GM21381 (cell line): ENCODE measurements around the gene ABO.
"Not testable (repeated sequence)": the region's sequence is repeated elsewhere in the genome, so short reads cannot be mapped to it uniquely, and the experiment has no call there.

Experiments
- ATAC-seq: cut with Tn5 transposase; IDR thresholded peaks from one replicate; pipeline ENCODE4 v1.9.1; 2021; ENCODE audit warnings: mild to moderate bottlenecking, moderate library complexity; ENCODE audit not compliant: unreplicated experiment

The ABO gene

DNA sequence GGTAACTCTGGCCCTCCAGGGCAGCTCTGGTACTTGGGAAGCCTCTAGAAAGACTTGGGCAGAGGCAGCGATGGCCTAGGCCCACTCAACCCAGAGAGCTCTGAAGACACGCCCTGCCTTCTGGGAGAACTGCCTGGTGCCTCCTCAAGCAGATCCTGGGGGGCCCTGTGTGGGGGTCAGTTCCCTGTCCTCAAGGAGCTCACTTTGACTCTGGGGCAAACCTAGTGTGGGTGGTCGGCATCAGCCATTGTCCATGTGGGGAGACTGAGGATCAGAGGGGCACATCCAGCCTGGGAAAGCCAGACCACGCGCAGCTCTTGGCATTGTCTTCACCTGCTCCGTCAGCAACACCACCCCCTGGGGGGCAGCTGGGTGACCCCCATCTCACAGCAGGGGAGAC is 28.0 kb downstream of the ABO start:
- ATAC-seq = no peak

DNA sequence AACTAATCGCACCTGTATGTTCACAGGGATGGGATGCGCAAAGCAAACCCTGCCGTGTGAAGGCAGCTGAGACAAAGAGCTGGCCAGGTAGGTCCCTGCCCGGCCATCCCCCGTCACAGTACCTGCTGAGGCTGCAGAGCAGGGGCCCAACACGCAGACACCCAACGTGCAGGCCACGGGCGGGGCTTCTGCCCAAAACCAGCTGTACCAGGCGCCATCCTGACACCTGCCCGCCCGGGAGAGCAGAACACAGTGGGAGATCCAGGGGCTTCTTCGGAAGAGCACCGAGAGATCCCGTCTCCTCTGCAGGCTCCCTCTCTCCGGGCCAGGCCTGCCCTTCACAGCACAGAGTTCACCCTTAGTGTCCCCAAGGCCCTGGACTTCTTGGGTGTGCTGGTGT is 28.4 kb downstream of the ABO start:
- no peak for ATAC-seq

DNA sequence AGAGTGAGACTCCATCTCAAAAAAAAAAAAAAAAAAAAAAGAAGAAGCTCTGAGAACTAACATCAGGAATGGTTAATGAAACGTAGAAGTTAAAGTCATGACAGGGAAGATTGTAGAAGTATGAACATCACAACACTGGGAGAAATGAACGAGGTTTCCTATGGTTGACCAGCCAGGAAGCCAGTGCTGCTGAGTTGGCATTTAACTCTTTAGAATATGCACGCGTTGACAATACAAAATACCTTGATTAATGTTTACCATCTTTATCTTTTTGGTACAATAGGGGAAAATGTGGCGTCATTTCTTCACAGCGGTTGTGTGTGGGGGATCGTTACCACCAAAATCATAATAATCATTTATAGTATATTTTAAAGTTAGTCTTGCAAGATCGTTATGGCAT is 32.0 kb downstream of the ABO start:
- no peak for ATAC-seq

DNA sequence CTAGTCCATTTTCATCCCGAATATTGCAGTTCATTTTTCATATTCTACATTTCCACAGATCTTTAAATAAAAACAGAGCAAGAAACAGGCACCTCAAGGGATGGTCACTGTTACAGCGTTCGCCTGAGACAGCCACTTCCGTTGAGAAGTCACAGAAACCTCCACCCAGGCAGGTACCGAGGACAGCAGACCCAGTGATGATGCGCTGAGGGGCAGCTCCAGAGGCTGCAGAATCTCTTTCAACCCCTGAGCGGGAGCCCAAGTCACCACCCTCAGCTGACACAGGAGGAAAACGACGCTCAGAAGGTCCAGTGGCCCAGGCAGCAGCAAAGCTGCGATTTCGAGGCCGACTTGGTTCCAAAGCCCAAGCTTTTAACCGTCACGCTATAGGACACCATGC is 32.8 kb downstream of the ABO start:
- no peak for ATAC-seq

DNA sequence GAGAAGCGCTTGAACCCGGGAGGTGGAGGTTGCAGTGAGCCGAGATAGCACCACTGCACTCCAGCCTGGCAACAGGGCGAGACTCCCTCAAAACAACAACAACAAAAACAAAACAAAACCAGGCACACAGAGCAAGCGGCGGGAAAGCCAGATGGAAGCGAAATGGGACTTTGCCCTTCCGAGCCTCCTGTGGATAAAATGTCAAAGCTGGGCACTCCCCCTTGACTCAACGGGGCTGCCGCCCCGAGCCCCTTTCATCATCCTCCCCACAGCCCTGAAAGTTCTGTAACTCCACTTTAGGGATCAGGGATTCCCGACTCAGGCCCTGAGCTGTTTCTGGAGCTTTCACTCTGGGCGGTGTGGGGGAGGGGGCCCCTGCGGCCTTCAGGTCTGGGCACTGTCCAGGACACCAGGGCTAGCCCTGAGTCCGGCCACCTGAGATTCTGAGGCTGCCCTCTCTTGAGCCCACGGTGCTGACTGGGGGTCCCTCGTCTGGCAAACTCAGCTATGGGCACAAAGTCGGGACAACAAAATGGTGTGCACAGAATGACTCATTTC is 35.4 kb downstream of the ABO start:
- ATAC-seq = no peak

DNA sequence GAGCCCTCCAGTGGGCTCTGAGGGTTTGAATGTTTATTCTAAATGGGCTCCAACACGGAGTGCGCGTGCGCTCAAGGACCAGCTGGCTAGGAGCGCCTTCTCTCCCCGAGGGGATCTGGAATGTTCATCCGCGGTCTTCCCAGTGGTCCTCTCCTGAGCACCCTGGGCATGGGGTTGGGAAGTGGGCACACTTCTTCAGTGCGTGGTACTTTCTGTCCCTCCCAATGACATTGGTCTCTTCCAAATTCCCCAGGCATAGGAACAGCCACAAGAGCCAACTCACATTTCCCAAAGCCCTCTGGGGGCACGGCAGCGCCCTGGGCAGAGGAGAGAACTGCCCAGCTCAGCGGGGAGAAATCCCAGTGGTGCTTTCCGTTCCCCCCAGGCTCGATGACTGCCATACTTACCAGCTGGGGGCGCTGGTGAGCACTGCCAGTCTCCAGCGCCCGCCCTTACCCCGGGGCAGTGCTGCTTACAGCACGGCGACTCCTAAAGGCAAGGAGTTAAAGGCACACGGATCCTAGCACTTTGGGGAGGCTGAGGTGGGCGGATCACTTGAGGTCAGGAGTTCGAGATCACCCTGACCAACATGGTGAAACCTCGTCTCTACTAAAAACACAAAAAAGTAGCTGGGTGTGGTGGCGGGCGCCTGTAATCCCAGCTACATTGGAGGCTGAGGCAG is 36.0 kb downstream of the ABO start:
- no peak for ATAC-seq

DNA sequence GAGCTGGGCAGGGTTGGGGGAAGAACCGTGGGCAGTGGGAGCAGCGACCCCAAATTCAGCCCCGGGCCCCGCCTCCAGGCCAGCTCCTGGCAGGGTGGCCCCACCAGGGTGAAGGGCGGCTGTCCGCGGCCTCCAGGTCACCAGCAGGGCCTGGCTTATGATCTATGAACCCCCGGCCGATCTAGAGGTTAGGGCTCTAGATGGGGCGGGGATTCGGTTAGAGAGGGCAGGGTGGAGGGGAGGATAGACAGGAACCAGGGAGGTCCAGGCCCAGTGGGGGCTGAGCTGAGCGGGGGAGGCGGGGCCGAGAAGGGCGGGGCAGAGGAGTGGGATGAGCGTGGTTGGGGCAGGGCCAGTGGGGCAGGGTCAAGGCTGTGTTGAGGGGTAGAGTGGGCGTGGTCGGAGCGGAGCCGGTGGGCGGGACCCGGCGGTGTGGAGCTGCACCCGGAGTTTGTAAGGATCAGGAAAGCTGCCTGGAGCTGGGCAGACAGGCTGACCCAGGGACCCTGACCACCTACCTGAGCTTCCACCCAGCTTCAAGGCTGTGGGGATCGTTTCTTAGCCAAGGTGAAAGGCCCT is 36.6 kb downstream of the ABO start:
- ATAC-seq = no peak

DNA sequence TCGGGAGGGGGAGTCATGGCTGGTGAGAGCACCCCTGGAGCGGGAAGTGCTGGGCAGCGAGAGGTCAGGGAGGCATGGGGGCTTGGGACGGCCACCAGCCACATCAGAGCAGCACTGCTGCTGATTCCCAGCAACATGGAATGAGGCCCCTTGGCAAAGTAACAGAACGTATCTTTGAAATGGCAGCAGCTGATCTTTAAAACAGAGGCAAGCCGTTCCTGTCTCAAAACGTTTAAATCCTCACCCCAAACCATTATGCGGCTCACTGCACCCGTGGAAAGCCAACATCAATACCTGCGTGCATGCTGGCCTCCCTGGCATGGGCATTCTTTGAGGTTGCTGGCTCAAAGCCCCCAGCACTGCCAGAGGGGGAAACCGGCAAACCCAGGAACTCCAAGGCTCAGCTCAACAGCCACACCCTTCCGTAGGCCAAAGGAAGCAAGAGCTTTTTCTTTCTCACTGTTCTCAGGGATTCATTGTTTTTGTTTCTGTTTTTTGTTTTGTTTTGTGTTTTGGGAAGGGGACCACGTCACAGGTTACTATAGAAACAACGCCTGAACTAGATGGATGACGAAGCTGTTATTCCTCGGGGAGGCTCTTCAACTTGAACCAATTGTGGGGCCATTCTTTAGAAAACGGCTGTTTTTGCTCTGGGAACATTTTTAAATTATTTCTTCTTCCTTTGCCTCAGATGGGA is 37.8 kb downstream of the ABO start:
- ATAC-seq = no peak

DNA sequence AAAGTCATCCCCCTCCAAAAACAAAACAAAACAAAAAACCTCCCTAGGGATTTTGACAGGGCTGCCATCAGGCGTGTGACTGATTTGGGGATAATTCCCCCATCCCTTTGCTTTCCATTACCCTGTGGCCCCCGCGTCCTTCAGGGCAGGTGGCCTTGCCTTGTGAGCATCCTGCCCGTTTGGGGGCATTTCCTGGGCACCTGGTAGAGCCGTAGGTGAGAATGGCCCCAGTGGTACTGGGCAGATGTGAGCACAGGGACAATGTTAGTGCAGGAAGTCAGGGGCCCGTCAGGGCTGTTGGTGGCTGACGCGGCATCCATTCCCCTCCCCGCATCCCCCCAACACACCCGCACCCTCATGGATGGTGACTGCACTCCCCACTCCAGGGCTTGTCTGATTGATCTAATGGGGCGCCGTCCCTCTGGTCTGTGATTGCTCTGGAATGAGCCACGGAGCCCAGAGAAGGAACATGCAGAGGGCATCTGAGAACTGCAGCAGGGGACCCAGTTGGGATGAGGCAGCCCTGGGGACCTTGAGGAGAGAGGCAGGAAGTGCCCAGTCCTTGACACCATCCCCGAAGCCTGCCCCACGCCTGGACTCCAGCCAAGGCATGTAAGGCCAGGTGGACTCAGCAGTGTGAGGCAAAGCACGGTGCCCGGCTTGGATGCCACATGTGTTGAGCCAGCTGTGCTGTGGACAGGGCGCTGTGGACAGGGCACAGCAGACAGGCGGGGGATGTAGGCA is 38.5 kb downstream of the ABO start:
- ATAC-seq = not testable (repeated sequence)

DNA sequence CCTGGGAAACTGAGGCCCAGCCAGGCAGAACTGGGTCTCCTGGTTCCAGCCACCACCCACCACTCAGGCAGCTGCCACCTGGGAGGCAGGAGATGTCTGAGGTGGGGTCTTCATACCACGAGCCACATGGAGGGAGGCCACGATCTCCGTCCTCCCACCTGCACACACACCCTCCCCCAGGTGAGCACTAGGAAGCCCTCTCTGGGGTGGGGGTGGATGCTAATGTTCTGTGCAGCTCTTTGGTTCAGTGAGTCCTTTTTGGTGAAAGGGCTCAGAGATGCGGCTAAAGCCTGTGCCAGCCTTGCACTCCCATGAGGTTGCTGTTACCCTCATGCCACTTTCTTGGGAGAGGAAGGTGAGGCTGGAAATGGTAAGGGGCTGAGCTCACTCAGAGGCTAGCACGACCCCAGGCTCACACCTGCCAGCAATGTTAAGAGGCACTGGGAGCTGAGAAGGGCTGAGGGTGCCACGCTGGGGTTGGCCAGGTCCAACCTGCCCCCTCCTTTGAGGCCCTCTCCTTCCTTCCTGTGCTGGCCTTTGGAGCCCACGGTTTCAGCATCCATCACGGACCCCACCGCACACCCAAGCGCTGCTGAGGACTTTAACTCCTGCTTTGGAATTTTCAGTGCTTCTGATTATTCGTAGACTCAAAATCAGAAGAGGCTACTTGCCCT is 39.3 kb downstream of the ABO start:
- no peak for ATAC-seq

DNA sequence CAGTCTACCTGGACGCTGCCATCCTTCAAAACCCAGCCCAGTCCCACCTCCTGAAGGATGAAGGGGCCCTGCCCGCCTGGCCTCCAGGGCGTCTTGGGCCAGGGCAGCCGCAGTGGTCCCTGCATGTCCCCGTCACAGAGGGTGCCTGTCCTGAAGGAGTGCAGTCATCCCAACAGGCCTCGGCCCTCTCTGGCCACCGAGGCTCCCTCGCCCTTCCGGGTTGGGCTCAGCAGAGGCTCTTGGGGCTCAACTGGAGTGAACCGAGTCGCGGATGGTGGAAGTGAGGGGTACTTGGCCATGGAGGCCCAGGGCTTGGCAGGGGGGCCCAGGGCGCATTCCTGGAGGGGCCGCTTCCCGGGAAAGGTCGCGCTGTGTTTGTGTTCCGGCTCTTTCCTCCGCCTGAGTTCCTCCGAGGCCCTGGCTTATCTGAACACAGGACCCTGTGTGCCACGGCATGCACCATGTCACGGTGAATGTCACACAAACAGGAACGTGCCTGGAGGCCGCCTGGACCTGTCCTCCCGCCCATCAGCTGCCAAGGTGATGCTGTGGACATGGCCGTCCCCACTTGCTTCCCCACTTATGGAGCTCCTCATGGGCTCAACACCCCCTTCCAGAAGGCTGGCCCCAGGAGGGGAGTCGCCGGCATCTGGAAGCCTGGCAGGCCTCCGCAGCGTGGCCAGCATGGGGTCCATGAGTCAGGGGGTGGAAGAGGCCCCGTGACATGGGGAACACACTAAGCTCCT is 40.3 kb downstream of the ABO start:
- ATAC-seq = no peak

DNA sequence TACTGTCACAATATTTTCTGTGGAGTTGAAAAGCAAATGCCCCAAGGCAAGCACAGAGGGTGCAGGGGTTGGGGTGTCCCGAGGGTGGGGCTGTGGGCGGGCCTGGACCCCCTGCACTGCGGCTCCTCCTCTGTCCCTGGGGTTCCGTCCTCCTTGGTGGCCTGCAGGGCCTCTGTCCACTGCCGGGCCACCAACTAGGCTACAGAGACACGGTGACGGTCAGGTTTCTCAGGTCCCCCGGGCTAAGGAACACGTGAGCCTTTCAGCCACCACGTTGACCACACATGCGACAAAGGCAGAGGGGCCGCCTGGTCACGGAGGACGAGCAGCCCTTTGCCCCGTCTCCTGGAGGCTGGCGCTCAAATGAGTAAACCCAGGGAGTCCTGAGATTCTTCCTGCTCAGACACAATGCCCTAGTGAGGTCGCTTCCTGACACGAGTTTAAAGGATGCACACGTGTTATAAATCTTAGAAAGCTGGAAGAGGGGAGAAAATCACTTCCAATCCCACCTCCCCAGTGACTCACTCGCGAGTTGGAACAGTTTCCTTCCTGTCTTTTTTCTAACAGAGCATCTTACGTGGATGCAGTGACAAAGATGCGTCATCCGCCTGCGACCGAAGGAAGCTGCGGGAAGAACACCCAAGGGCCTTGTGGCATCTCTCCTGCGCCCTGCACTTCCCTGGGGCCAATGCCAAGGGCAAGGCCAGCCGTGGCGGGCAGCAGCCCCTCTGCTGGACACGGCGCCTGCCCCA is 41.1 kb downstream of the ABO start:
- no peak for ATAC-seq

DNA sequence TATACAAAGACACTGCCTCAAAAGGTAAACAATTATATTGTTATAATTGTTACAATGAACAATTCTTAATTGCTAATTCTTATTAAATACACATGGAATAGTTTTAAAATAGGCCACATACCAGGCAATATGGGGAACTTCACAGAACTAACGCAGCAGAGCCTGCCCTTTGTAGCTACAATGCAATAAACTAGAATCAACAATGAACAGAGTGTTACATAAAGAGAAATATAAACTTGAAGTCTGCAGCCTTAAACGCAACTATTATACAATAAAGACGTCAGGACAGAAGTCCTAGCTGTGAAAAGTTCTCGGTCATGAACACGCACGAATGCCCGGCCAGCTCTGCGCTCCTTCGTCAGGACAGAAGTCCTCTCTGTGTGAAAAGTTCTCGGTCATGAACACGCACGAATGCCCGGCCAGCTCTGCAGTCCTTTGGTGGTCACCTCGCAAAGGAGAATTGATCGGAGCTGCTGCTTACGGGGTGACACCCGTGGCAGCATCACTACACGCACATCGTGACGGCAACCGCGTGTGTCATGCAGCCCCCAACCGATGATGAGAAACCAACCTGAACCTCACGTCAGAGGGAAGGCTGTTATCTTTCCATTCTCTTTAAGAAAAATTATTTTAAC is 43.0 kb downstream of the ABO start:
- not testable (repeated sequence) for ATAC-seq

DNA sequence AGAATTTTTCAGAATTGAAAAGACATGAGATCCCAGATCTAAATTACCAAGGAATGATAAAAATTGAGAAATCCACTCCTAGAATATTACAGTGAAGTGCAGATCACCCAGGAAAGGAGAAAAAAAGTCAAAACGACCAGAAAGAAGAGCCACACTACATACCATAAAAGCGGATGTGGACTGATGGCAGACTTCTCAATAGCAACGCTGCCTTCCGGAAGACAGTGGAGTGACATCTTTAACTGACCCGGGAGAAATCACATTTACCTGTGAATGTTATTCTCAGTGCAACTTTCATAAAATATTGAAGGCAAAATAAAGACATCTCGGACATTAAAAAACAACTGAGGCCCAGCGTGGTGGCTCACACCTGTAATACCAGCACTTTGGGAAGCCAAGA is 44.5 kb downstream of the ABO start:
- not testable (repeated sequence) for ATAC-seq

DNA sequence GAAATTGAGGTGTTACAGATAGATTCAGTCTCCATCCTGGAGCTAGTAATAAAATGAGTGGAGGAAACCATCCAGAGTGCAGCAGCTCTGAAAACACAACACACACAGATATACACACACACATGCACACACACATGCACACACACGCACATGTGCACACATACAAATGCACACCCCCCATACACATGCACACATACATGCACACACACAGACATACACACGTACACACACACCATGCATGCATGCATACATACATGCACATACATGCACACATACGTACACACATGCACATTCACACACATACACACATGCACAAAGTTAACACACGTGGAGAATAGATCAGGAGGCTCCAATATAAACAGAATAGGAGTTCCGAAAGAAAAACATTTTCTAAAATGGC is 44.9 kb downstream of the ABO start:
- no peak for ATAC-seq

DNA sequence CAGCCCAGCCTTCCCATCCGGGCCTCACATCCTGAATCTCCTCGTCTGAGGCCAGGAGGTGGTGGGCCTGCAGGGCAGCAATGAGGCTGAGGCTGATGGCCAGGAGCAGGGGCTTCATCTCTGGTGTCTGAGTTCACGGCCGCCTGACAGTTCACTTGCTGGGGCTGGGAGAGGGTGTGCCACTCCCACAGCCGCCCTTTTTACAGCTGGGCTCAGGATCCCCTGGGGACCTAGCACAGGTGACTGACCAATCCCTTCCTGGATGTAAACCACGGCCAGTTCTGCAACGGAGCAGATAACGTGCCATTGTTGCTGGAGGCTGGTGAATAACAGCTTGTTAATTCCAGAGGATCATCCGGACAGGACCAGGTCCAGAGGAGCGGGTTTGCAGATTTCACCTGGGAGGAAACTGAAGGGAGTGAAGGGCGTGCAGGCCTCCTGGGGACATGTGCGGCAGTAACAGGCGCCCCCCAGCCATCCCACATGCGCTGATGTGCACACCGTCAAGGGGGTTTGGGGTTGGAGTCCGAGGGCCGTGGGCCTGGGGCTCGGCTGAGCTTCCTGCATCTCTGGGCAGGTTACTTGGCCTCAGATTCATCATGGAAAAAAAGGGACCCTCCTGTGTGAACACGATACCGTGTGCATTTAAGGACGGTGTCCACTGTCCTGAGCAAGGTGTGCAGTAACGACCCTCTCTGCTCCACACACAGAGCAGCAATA is 46.4 kb downstream of the ABO start:
- ATAC-seq = not testable (repeated sequence)

DNA sequence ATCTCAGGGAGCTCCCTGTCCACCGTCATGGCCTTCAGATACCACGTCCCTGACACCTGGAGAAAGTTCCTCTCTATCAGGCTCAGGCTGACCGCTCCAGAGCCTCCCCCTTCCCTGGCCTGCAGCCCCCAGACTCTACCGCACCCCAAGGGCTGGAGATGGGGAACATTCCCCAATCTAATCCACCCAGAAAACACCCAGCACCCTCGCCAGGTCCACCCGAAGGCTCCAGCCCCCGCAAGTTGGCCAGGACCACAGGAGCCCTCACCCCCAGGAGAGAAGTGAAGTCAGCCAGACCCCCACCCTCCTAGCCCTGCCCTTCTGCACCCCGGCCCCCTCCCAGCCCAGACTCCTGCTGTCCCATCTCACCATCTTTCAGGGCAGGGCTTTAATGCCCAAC is 47.0 kb downstream of the ABO start:
- not testable (repeated sequence) for ATAC-seq

DNA sequence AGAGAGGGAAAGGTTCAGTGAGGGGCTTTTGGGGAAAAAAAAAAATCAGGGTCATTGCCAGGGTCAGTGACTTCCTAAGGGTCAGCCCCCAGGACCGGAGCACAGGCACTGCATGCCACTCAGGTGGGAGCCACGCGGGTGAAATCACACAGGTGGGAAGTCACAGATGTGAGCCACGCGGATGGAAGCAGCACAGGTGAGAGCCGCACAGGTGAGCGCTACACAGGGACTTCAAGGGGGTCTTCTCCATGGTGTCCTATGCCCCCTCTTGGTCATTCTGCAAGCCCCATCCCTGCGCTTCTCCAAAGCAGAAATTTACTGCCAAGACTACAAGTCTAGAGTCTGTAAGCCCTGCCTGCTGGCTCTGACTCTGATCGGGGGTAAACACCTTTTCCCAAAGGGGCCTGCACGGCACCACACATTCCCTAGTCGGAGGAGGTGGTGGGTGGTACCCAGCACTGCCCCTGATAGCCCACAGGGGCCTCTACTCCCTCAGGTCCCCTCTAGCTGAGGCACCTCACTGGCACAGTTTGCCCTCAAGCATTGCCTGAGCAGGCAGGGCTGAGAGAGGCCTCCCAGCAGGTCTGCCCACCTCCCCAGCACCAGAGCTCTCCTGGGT is 47.6 kb downstream of the ABO start:
- ATAC-seq = no peak
